GM12872 (cell line): ENCODE results near the gene AMOTL1.

ENCODE experiments used
- CTCF ChIP-seq: IDR thresholded peaks from 3 replicates; pipeline ENCODE4 v1.5.1; 2011; ENCODE audit warnings: low read depth, mild to moderate bottlenecking, low read length, moderate library complexity; ENCODE audit not compliant: insufficient read depth

AMOTL1 gene

DNA sequence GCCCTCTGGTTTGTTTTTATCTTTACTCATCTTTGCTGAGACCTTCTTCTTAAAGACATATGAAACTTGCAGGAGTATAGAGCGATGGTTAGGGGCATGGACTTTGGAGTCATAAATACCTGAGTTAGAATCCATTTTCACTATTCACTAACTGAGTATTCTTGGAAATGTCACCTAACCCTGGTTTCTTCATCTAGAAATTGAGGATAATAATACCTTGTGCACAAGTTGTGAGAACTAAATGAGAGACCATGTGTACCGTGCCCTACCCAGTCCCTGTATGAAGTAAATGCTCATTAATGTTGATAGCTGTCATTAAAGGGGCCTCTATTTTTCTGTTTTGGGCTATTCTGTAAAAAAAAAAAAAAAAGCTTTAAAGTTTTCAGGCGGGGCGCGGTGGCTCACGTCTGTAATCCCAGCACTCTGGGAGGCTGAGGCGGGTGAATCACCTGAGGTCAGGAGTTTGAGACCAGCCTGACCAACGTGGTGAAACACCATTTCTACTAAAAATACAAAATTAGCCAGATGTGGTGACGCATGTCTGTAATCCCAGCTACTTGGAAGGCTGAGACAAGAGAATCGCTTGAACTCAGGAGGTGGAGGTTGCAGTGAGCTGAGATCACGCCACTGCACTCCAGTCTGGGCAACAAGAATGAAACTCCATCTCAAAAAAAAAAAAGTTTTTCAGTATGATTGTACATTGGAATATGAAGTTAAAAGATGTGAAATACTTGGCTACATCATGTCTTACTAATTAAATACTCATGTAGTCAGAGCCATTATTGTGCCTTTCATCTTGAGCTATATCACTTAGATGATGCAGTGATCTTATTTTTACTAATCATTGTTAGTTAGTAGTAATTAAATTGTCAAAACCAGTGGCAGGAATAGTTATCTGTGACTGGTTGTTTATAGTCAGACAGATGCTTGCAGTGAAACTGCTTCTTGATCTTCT is 95.0 kb downstream of the AMOTL1 start:
- TF ChIP-seq CTCF: no peak

- no peak for TF ChIP-seq CTCF
These were observed 96.4 kb downstream of the AMOTL1 start for GRCh38 chr11:94864506-94865045.

GRCh38 chr11:94866231-94866822 is 98.2 kb downstream of the AMOTL1 start:
- TF ChIP-seq CTCF: no peak

DNA sequence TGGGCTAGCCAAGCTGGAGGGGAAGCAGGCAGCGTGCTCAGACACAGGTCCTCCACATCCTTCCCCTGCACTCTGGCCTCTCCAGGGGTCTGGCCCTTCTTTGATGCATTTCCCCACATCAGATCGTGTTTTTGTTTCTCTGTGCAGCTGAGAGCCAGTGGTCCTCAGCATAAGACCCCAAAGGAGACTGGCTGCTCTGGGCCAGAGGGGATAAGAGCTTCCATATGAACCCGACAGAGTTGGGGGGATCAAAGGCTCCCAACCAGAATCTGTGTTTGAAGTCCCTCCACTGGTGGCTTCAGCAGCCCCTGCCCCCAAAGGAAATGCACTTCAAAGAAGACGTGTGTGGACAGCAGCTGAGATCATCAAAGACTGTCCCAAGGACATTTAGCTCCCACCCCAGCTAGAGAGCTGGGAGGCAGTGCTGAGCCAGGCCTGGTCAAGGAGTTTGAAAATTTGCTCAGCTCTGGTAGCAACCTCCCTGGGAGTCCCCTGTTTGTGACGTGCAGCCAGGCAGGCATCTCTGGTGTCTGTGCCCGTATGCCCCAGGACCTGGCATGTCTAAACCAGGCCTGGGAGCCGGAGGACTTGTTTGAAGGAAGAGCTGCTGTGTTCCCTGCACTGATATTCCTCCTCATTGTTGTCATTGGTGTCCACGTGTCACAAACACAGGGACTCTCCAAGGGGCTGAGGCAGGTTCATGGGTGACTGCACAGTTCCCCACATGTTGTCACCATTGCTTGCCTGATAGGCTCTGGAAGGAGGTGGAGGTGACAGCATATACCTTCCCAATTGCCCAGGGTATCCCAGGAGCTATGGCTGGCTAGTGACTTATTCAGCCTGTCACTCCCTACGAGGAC is 99.0 kb downstream of the AMOTL1 start:
- TF ChIP-seq CTCF: no peak

DNA sequence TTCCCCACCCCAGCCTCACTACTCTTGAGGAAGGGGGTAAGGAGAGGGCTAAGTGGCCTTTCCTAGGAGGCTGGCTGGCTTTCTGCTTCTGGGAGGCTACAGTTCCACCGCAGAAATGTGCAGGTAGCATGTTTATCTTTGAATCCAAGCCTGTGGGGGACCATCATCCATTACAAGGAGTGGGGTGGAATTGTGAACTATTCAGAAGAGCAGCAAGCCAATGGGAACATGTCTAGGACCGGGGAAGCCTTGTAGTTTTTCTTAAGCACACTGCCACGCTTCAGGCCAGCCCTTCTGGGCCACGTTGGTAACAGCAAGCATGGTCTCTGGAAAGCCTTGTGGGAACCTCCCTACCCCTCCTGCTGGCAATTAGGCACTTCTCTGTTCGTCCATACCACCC is 100.3 kb downstream of the AMOTL1 start:
- TF ChIP-seq CTCF: no peak

DNA sequence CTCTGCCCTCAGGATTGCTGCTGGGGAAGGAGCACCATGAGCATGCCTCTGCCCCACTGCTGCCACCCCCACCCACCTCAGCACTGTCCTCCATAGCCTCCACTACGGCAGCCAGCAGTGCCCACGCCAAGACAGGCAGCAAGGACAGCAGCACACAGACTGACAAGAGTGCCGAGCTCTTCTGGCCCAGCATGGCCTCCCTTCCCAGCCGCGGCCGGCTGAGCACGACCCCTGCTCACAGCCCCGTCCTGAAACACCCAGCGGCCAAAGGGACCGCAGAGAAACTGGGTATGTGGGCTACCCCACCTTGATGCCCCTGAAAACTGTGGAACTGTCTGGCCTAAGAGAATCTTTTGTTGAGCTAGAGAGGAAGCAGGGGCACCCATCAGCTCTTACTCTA is 101.0 kb downstream of the AMOTL1 start:
- TF ChIP-seq CTCF: no peak

GRCh38 chr11:94870422-94870821 is 102.3 kb downstream of the AMOTL1 start:
- TF ChIP-seq CTCF: no peak
